HEK293 (cell line): Measurements from ENCODE around the gene TMEM202.

ENCODE experiments used
- CTCF ChIA-PET: fragments of 350-600 bp; formaldehyde crosslinking; extraction: SDS; loops from one replicate; lab custom pipeline; 2021; ENCODE audit warnings: antibody characterized with exemption; lab: Yijun Ruan, JAX
- POLR2A ChIA-PET: fragments of 300-600 bp; formaldehyde crosslinking; extraction: SDS; loops from one replicate; lab custom pipeline; 2020; ENCODE audit warnings: antibody characterized with exemption, inconsistent platforms; lab: Yijun Ruan, JAX
- H3K27ac ChIP-seq: fragments of 200-500 bp; sonication (Bioruptor generic); 2 replicates; pipeline ENCODE4 v1.5.1; 2014; ENCODE audit warnings: low read depth, low read length, control low read depth, inconsistent platforms; ENCODE audit errors: extremely low read depth
- H3K36me3 ChIP-seq, 2 experiments: fragments of 200-500 bp in 1 of 2; sonication (Bioruptor generic) in 1 of 2; 1 replicate in 1 of 2; 2 replicates in 1 of 2; pipeline ENCODE4 v1.5.1; 2014 to 2017; ENCODE audit warnings: inconsistent platforms in 2 of 2, low read length in 2 of 2; ENCODE audit not compliant: control insufficient read depth in 2 of 2, insufficient read depth in 1 of 2
- H3K4me1 ChIP-seq: fragments of 200-500 bp; sonication (Bioruptor generic); 2 replicates; pipeline ENCODE4 v1.5.1; 2014; ENCODE audit warnings: mild to moderate bottlenecking, low read length, inconsistent platforms; ENCODE audit not compliant: control insufficient read depth, insufficient read depth
- H3K4me3 ChIP-seq: 2 replicates; pipeline ENCODE4 v1.5.1; 2011; ENCODE audit warnings: low read depth, mild to moderate bottlenecking, control low read depth, low read length, moderate library complexity
- H3K9me3 ChIP-seq: fragments of 200-500 bp; sonication (Bioruptor generic); 2 replicates; pipeline ENCODE4 v1.5.1; 2014; ENCODE audit warnings: low read depth, low read length, inconsistent platforms; ENCODE audit not compliant: control insufficient read depth, insufficient read depth
- ELK4 ChIP-seq: IDR thresholded peaks from 2 replicates; pipeline ENCODE4 v1.6.1; 2011; ENCODE audit warnings: mild to moderate bottlenecking, low read depth, low read length, borderline replicate concordance
- KLF7 ChIP-seq: fragments of 450-650 bp; formaldehyde crosslinking; IDR thresholded peaks from 2 replicates; pipeline ENCODE4 v1.5.1; 2016; ENCODE audit warnings: missing biosample characterization, missing genetic modification characterization, borderline replicate concordance
- MYNN ChIP-seq: fragments of 450-650 bp; formaldehyde crosslinking; IDR thresholded peaks from 2 replicates; pipeline ENCODE4 v1.5.1; 2016; ENCODE audit warnings: missing biosample characterization, missing genetic modification characterization, borderline replicate concordance
- SETDB1 ChIP-seq: IDR thresholded peaks from one replicate; pipeline ENCODE4 v1.6.1; 2017; ENCODE audit warnings: mild to moderate bottlenecking, low read length, moderate library complexity, mixed read lengths; ENCODE audit not compliant: insufficient read length
- SP2 ChIP-seq: fragments of 450-650 bp; formaldehyde crosslinking; IDR thresholded peaks from 2 replicates; pipeline ENCODE4 v1.5.1; 2016; ENCODE audit warnings: missing biosample characterization, missing genetic modification characterization
- SP7 ChIP-seq: fragments of 450-650 bp; formaldehyde crosslinking; IDR thresholded peaks from 2 replicates; pipeline ENCODE4 v1.5.1; 2016; ENCODE audit warnings: missing biosample characterization, missing genetic modification characterization
- ZBTB20 ChIP-seq: fragments of 450-650 bp; formaldehyde crosslinking; IDR thresholded peaks from 2 replicates; pipeline ENCODE4 v1.5.1; 2016; ENCODE audit warnings: missing biosample characterization, missing genetic modification characterization
- ZBTB6 ChIP-seq: fragments of 450-650 bp; formaldehyde crosslinking; IDR thresholded peaks from 2 replicates; pipeline ENCODE4 v1.5.1; 2017; ENCODE audit warnings: missing biosample characterization, missing genetic modification characterization
- ZNF169 ChIP-seq: fragments of 450-650 bp; formaldehyde crosslinking; IDR thresholded peaks from 2 replicates; pipeline ENCODE4 v1.5.1; 2016; ENCODE audit warnings: missing biosample characterization, missing genetic modification characterization
- ZNF19 ChIP-seq: fragments of 450-650 bp; formaldehyde crosslinking; IDR thresholded peaks from 2 replicates; pipeline ENCODE4; 2016; ENCODE audit warnings: missing biosample characterization, missing genetic modification characterization, low read depth
- ZNF280D ChIP-seq: fragments of 450-650 bp; formaldehyde crosslinking; IDR thresholded peaks from 2 replicates; pipeline ENCODE4 v1.5.1; 2016; ENCODE audit warnings: missing biosample characterization, missing genetic modification characterization
- ZNF292 ChIP-seq: fragments of 450-650 bp; formaldehyde crosslinking; IDR thresholded peaks from 2 replicates; pipeline ENCODE4 v1.5.1; 2016; ENCODE audit warnings: low read depth, missing biosample characterization, missing genetic modification characterization, borderline replicate concordance
- ZNF311 ChIP-seq: fragments of 450-650 bp; formaldehyde crosslinking; IDR thresholded peaks from 2 replicates; pipeline ENCODE4 v1.5.1; 2017; ENCODE audit warnings: missing biosample characterization, missing genetic modification characterization, borderline replicate concordance
- ZNF335 ChIP-seq: fragments of 450-650 bp; formaldehyde crosslinking; conservative IDR thresholded peaks from 2 replicates; pipeline ENCODE4 v1.5.1; 2016; ENCODE audit warnings: missing biosample characterization, missing genetic modification characterization
- ZNF362 ChIP-seq: fragments of 450-650 bp; formaldehyde crosslinking; IDR thresholded peaks from 2 replicates; pipeline ENCODE4 v1.5.1; 2016; ENCODE audit warnings: missing biosample characterization, missing genetic modification characterization
- ZNF37A ChIP-seq: fragments of 450-650 bp; IDR thresholded peaks from 2 replicates; pipeline ENCODE4 v1.5.1; 2018; ENCODE audit warnings: missing biosample characterization, missing genetic modification characterization
- ZNF394 ChIP-seq: fragments of 450-650 bp; formaldehyde crosslinking; IDR thresholded peaks from 2 replicates; pipeline ENCODE4 v1.5.1; 2016; ENCODE audit warnings: missing biosample characterization, missing genetic modification characterization, mild to moderate bottlenecking, moderate library complexity, borderline replicate concordance
- ZNF416 ChIP-seq: fragments of 450-650 bp; formaldehyde crosslinking; IDR thresholded peaks from 2 replicates; pipeline ENCODE4 v1.5.1; 2016; ENCODE audit warnings: missing biosample characterization, missing genetic modification characterization
- ZNF585B ChIP-seq: fragments of 450-650 bp; formaldehyde crosslinking; IDR thresholded peaks from 2 replicates; pipeline ENCODE4 v1.5.1; 2016; ENCODE audit warnings: missing biosample characterization, missing genetic modification characterization
- ZNF600 ChIP-seq: fragments of 450-650 bp; formaldehyde crosslinking; IDR thresholded peaks from 2 replicates; pipeline ENCODE4 v1.5.1; 2016; ENCODE audit warnings: missing biosample characterization, missing genetic modification characterization
- ZNF626 ChIP-seq: fragments of 450-650 bp; sonication (Bioruptor Pico); formaldehyde crosslinking; IDR thresholded peaks from 2 replicates; pipeline ENCODE4 v1.5.1; 2018; ENCODE audit warnings: missing biosample characterization, missing genetic modification characterization, inconsistent platforms
- ZNF654 ChIP-seq: fragments of 450-650 bp; formaldehyde crosslinking; IDR thresholded peaks from 2 replicates; pipeline ENCODE4 v1.5.1; 2016; ENCODE audit warnings: low read depth, missing biosample characterization, missing genetic modification characterization
- ZNF664 ChIP-seq: fragments of 450-650 bp; formaldehyde crosslinking; IDR thresholded peaks from 2 replicates; pipeline ENCODE4 v1.5.1; 2016; ENCODE audit warnings: missing biosample characterization, missing genetic modification characterization
- ZNF704 ChIP-seq: fragments of 450-650 bp; formaldehyde crosslinking; IDR thresholded peaks from 2 replicates; pipeline ENCODE4 v1.5.1; 2016; ENCODE audit warnings: missing biosample characterization, missing genetic modification characterization
- ZNF707 ChIP-seq: fragments of 450-650 bp; formaldehyde crosslinking; IDR thresholded peaks from 2 replicates; pipeline ENCODE4 v1.5.1; 2016; ENCODE audit warnings: missing biosample characterization, missing genetic modification characterization
- ZNF768 ChIP-seq: fragments of 450-650 bp; formaldehyde crosslinking; IDR thresholded peaks from 2 replicates; pipeline ENCODE4 v1.5.1; 2018; ENCODE audit warnings: missing biosample characterization, mild to moderate bottlenecking, missing genetic modification characterization
- ZNF791 ChIP-seq: fragments of 450-650 bp; formaldehyde crosslinking; IDR thresholded peaks from 2 replicates; pipeline ENCODE4 v1.5.1; 2016; ENCODE audit warnings: missing biosample characterization, missing genetic modification characterization
- ZNF830 ChIP-seq: fragments of 450-650 bp; IDR thresholded peaks from 2 replicates; pipeline ENCODE4 v1.5.0; 2018; ENCODE audit warnings: missing biosample characterization, missing genetic modification characterization, low read depth, mild to moderate bottlenecking, moderate library complexity
- ZNF843 ChIP-seq: fragments of 450-650 bp; formaldehyde crosslinking; IDR thresholded peaks from 2 replicates; pipeline ENCODE4 v1.5.1; 2016; ENCODE audit warnings: missing biosample characterization, missing genetic modification characterization

Gene TMEM202

GRCh38 chr15:72421484-72421883, 23.4 kb downstream of the TMEM202 start:
- Histone ChIP-seq H3K27ac (no peak overlapping the region), H3K4me1 (no peaks in the 10 kb centered on the region), H3K36me3 (no peaks in the 10 kb centered on the region), H3K4me3 (no peak overlapping the region), H3K9me3 (no peaks in the 10 kb centered on the region; the same call in 1 of the 2 replicates)
- CTCF ChIA-PET: no interaction called here
- POLR2A ChIA-PET: no interaction called here
- TF ChIP-seq ZNF626 (no peak), SETDB1 (no peak), ZNF311 (tag by site-specific recombination) (no peak), ZNF280D (tag by site-specific recombination) (no peak), ZNF169 (tag by site-specific recombination) (no peak), ZNF791 (tag by site-specific recombination) (no peak), ZBTB20 (tag by site-specific recombination) (no peak), ZNF664 (tag by site-specific recombination) (no peak), ZBTB6 (tag by site-specific recombination) (no peak), ELK4 (no peak), ZNF394 (tag by site-specific recombination) (no peak), ZNF843 (tag by site-specific recombination) (no peak), KLF7 (no peak), ZNF19 (no peak), MYNN (tag by site-specific recombination) (no peak), SP7 (tag by site-specific recombination) (no peak)

GRCh38 chr15:72423256-72423655, 25.2 kb downstream of the TMEM202 start:
- H3K9me3 ChIP-seq: peaks cover 2% of the 10 kb centered on the region; the same call in 1 of the 2 replicates
- ChIA-PET CTCF (interaction anchor here (0.6 to 1.0 kb wide), 3 partner anchors 111 to 990 kb away, joined by 3 read pairs; no protein-coding TSS in a partner anchor), POLR2A (no interaction called here)
- no peaks in the 10 kb centered on the region for H3K36me3 ChIP-seq
- no peak overlapping the region for H3K4me3 ChIP-seq
- H3K4me1 ChIP-seq: no peaks in the 10 kb centered on the region
- TF ChIP-seq ZNF843 (tag by site-specific recombination) (no peak), ZNF292 (no peak), ZNF830 (no peak), ZNF704 (tag by site-specific recombination) (no peak), ZNF768 (tag by site-specific recombination) (no peak), ZNF707 (no peak), ZNF362 (tag by site-specific recombination) (no peak), ZNF585B (no peak), ZNF654 (tag by site-specific recombination) (no peak), ZNF416 (no peak), ZNF37A (no peak), ZNF600 (tag by site-specific recombination) (no peak), ZNF335 (tag by site-specific recombination) (no peak), SP2 (tag by site-specific recombination) (no peak)
- no peak overlapping the region for H3K27ac ChIP-seq
